NCI-H524 treated with DMSO at 0.1 percent for 48 hours (cell line): ENCODE data around the gene SBF2.

ENCODE experiments used
- DNase-seq: peaks from one replicate; lab custom pipeline; 2025; lab: John Stamatoyannopoulos, UW

SBF2 gene

GRCh38 chr11:10317776-10318526 is 23.9 kb upstream of the SBF2 start:
- no peak for DNase-seq

- DNase-seq, result no peak
Measured at GRCh38 chr11:10317151-10317755, 23.2 kb upstream of the SBF2 start.

- no peak for DNase-seq
Measured at GRCh38 chr11:10315083-10315482, 21.1 kb upstream of the SBF2 start.

GRCh38 chr11:10314199-10315072 is 20.4 kb upstream of the SBF2 start:
- no peak for DNase-seq

- no peak for DNase-seq
Measured at GRCh38 chr11:10311802-10312201, 17.8 kb upstream of the SBF2 start.

GRCh38 chr11:10310301-10310841 is 16.4 kb upstream of the SBF2 start:
- DNase-seq, result no peak

- DNase-seq, result no peak
Measured at GRCh38 chr11:10309163-10310093, 15.4 kb upstream of the SBF2 start.

- DNase-seq, result no peak
Measured at GRCh38 chr11:10308201-10308954, 14.4 kb upstream of the SBF2 start.

- no peak for DNase-seq
Measured at GRCh38 chr11:10307400-10308200, 13.6 kb upstream of the SBF2 start.

GRCh38 chr11:10307022-10307399 is 13.0 kb upstream of the SBF2 start:
- DNase-seq, result no peak

- no peak for DNase-seq
Measured at GRCh38 chr11:10305964-10306918, 12.2 kb upstream of the SBF2 start.

- no peak for DNase-seq
Measured at GRCh38 chr11:10305262-10305963, 11.4 kb upstream of the SBF2 start.

- DNase-seq, result no peak
Measured at GRCh38 chr11:10304495-10305261, 10.7 kb upstream of the SBF2 start, which contains the start of gene ADM. Gene ADM (plus strand): TSS chr11:10305073. CDS start chr11:10305701, 628 bp downstream.

GRCh38 chr11:10303558-10304363 is 9.7 kb upstream of the SBF2 start:
- no peak for DNase-seq

GRCh38 chr11:10302744-10303557 is 8.9 kb upstream of the SBF2 start:
- no peak for DNase-seq
